GM21367 (cell line): ENCODE data around the gene GPR162.

ENCODE experiments used
- ATAC-seq: cut with Tn5 transposase; IDR thresholded peaks from one replicate; pipeline ENCODE4 v1.9.1; 2021; ENCODE audit not compliant: unreplicated experiment

The GPR162 gene

GRCh38 chr12:6836851-6837250 lies 15.2 kb downstream of the GPR162 start:
- no peak for ATAC-seq

DNA sequence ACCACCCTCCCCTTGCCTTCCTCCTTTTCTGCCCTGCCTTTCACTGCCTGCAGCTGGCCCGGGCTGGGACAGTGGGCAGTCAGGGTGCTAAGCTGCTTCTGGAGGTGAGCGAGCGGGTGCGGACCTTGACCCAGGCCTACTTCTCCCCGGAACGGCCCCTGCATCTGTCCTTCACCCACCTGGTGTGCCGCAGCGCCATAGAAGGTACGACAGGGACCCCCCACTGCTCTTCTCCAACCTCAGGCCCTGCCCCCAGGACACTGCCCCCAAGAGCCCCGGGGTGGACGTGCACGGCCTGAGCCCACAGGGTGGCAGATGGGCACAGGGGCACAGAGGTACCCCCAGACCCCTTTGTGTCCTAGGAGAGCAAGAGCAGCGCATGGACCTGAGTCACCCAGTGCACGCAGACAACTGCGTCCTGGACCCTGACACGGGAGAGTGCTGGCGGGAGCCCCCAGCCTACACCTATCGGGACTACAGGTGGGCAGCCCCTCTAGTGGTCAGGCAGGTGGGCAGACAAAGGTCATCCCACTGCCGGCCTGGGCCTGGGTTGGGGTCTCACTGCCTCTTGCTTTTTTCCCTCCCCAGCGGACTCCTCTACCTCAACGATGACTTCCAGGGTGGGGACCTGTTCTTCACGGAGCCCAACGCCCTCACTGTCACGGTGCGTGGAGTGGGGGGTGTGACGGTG lies 15.9 kb downstream of the GPR162 start:
- no peak for ATAC-seq

- ATAC-seq = no peak
Observed at GRCh38 chr12:6838854-6839253, 17.2 kb downstream of the GPR162 start.

DNA sequence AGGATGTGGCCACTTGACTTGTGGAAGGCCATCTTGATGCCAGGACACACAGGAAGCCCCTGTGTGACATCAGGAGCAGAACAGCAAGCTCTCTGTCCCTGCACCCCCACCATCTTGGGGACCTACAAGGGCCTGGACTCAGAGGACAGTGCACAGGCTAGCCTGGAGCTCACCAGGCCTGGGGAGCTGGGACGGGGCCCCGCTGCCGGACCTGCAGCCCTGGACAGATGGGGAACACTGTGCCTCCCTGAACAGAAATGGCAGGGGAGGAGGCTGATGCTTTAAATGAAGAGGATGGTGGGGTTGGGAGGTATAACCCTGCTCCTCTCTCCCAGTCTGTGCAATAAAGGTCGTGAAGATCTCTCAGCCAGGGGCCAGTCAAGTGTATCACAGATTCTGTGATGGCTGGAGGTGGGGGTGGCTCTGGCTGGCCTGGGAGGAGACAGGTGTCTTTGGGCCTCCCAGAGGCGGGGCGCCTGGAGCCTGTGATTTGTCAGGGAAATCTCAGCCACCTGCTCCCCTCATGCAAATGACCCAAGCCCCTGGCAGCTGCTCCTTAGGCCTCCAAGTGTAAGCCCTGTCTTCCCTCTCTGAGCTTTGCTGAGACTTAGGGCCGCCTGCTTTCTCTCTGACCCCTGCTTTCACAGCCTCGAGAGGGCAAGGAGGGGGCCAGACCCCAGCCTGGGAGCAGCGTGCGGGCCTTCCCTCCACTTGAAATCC lies 18.0 kb downstream of the GPR162 start:
- peak; percentile 52 for ATAC-seq

DNA sequence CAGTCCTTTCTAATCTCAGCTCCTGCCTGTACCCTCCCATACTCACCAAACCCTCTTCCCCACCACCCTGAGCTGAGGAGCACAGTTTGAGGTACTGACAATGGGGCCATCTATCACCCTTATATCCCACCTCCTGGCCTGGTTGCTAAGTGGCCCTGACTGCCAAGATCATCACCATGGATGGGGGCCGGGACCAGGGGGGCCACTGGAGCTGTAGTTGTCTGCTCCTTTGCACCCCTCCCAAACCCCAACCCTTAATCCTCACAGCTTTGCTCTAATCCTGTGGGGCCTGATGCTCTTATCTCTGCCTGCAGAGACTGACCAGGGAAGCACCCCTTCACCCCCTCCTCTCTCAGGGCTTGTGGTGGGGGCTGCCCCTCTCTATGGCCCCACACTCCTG lies 18.7 kb downstream of the GPR162 start:
- ATAC-seq = no peak

DNA sequence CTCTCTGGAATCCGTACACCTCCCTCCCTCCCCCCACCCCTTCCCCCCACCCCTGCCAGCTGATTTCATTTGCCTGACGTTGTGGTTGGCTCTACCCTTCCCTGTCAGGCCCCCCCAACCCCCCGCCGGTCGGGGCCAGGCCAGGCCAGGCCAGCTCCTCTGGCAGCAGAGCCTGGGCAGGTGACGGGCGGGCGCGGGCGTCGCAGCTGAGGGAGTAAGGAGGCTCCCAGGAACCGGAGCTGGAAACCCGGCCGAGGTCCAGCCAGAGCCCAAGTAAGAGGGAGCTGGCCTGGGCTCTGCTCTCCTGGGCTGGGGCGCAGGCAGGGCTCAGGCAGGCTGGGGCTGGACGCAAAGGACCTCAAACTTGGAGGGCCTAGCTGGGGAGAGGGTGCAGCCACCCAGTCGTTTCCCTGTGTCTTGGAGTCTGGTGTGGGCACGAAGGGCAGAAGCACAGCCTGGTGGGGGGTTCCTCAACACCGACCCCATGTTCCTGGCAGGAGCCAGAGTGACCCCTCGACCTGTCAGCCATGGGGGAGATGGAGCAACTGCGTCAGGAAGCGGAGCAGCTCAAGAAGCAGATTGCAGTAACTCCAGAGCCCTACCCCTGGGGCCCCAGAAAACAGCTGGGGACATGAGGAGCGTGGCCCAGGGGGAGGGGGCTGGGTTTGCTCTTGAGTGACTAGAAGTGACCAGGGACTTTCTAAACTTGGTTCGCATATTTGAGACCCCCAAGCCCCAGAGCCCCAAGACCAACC lies 19.3 kb downstream of the GPR162 start, which contains the start of gene GNB3:
Gene GNB3, plus strand, starts transcription at position 165 of the 755 bp plus-strand sequence. Its CDS starts 363 bp downstream, at position 528.
- ATAC-seq = no peak

GRCh38 chr12:6842075-6842474 lies 20.5 kb downstream of the GPR162 start:
- no peak for ATAC-seq

- ATAC-seq = no peak
Observed at GRCh38 chr12:6843118-6843902, 21.7 kb downstream of the GPR162 start.

DNA sequence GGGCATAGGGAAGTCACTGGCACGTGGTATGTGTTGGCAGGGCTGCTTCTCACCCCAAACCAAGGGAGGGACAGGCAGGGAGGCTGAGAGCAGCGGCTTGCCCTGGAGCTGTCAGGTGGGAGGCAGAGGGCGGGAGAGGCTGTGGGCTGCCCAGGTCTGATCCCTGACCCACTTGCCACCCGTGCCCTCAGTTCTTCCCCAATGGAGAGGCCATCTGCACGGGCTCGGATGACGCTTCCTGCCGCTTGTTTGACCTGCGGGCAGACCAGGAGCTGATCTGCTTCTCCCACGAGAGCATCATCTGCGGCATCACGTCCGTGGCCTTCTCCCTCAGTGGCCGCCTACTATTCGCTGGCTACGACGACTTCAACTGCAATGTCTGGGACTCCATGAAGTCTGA lies 23.8 kb downstream of the GPR162 start:
- ATAC-seq = no peak

DNA sequence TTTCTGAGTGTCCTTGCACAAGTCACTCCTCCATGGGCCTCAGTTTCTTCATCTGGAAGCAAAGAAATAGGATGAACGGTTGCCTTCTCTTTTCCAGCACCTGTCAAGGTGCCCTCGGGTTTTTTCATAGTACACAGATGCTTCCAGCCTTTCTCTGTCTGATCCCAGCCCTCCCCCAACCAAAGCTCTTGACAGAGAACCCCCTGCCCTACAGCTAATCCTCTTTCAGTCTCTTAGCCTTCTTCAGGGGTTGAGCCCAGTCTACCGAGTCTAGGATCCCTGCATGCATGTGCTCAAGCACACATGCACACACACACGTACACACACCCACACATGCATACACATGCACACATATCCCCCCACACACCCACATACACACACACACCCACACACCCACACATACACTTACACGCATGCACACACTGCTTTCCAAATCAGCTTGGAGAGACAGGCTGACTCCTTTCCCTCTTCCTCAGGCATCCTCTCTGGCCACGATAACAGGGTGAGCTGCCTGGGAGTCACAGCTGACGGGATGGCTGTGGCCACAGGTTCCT lies 24.8 kb downstream of the GPR162 start:
- no peak for ATAC-seq

DNA sequence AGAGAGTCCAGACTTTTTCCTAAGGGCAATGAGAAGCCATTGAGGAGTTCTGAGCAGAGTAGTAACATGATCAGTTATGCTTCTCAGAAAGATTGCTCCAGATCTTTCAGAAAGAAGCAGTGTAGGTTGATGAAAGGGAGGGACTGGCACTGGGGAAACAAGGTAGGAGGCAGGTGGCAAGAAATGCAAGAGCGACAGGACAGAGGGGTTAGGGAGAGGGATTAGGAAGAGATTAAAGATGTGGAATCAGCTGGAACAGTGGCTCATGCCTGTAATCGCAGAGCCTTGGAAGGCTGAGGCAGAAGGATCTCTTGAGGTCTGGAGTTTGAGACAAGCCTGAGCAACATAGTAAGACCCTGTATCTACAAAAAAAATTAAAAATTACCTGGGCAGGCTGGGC lies 26.1 kb downstream of the GPR162 start:
- no peak for ATAC-seq

GRCh38 chr12:6849427-6849826 lies 27.8 kb downstream of the GPR162 start:
- ATAC-seq = no peak

GRCh38 chr12:6849976-6850560 lies 28.4 kb downstream of the GPR162 start:
- no peak for ATAC-seq

DNA sequence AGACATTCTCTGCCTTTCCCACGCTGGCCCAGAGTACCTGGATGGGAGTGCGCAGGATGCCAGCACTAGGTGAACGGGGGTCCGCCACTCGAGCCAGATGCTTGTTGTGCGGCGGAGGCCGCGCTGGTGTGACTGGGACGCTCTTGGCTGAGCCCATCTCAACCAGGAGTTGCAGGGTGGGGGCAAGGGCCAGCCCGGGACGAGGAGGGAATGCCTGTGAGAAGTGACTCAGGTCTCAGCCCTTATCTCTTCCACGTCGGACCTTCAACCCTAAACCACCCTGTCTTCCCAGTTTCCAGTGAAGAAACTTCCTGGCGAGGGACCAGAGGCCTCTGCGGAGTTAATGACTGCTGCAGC lies 29.2 kb downstream of the GPR162 start:
- ATAC-seq = no peak

GRCh38 chr12:6851153-6851920 lies 29.7 kb downstream of the GPR162 start, which contains the start of gene CDCA3:
Gene CDCA3, minus strand, starts transcription at chr12:6851286. Its CDS starts 334 bp downstream, at chr12:6850952.
- ATAC-seq = peak; percentile 48

DNA sequence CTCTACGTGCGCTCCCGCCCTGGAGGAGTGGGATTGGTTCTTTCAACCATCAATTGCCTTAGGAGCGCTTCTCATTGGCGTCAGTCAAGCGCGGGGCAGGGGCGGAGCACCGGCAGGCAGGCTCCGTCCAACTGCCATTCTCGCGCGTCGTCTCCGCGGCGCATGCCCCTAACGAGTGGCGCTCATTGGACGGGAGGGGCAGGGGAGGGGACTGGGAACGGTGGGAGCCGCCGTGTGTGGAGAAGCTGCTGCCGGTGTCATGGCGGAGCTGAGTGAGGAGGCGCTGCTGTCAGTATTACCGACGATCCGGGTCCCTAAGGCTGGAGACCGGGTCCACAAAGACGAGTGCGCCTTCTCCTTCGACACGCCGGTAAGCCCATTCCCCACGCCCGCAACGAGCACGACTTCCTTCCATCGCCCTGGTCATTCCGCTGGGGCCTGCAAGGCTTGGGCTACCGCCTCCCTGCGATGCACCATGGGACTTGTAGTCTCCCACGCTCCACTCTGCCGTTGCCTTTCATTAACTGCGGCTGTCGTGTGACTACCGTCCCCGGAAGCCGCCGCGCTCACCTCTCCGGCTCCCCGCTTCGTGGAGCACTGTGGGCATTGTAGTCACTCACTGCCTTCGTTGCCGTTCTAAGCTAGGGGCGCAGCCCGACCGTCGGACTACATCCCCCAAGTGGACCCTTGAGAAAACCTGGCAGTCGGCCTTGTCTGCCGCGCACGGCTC lies 30.5 kb downstream of the GPR162 start, which contains the start of gene USP5:
Gene USP5, plus strand, starts transcription at position 230 of the 730 bp plus-strand sequence. Its CDS starts 30 bp downstream, at position 260.
- peak; percentile 68 for ATAC-seq

DNA sequence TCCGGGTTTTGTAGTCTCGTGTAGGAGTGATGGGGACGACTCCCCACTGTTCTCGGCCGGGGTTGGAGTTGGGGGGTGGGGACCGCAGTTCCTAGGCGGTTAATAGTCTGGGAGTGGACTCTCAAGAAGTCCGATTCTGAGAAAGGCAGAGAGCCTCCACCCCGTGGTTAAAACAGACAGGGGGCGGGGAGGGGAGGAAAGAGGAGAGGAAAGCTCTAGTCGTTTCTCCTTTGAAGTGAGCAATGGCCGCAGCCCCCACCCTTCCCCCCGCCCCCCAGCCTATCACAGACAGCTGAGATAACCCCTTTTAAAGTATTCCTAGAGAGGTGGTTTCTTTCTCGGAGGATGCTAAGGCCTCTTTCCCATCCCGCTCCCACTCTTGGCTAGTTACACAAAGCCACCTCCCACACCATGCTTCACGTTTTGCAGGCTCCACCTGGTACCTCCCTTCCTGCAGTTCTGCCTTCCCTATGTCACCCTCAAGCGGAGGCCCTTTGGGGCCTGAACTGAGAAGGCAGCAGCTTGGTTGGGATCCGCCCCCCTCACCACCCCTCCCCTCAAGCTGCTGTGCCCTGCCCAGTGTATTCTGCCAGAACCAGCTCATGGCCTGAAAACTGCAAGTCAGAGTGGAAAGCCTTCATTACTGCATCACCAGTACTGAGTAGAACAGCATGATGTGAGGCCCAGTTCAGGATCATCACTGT lies 31.2 kb downstream of the GPR162 start:
- no peak for ATAC-seq

DNA sequence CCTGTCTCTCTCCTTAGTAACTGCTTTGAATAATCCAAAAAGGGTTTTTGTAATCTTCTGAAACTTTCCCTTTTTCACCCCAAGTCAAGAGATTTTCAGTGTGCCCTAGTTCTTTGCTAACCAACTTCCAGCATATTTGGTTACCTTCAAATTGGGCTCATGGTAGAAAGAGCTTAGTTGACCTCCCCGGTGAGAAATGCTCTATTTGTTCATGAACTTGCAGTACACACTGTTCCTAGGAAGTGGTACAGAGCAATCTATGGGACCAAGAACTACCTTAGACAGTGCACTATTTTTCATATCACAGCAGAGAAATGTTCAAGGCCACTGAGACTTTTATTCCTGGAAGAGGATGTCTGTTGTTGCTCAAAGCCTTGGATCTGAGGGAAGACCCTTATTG lies 32.0 kb downstream of the GPR162 start:
- no peak for ATAC-seq
